Nucleus accumbens (tissue), 56 donors: Measurements from ENCODE around the gene MACROD2.

Experiments
- DNase-seq, 56 donors: peaks; one replicate each; lab custom pipeline; 2025; lab: John Stamatoyannopoulos, UW

Gene MACROD2

DNA sequence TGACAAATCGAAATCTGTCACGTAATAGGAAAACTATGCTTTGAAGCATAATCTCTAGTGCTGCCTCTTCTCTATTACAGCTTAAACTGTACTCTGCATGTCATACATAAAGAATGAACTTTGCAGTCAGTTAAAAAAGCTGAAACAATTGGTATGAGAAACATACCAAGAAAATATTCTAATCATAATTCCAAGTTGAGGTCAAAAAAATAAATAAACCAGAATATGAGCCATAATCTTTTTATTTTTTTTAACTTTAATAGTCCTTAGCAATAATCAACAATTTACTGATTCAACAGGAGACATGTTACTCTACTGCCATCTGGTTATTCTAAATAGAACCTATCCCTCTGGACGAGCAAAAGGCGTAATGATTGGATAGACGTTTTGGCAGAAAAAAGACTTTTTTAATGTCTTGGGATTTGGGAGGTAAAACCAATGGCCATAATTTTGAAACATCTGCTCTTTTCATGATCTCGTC lies 566.5 kb downstream of the MACROD2 start:
- no peak for DNase-seq

DNA sequence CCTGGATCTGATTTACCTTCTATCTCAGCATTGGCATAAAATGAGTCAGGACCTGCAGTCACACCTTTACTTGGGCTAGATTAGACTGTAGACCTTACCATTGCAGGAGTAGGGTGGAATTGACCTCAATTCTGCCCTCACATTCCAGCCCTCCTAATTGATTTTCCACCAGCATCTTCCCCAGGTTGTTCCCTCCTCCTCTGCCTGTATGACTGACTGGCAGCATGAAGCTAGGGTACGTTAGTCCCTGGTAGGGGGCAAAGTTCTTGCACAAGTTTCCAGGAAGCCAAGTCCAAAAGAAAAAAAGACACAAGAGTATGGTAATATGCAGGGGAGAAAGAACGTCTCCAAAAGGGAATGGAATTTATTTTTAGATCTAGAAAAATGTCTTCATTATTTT lies 567.7 kb downstream of the MACROD2 start:
- DNase-seq, result no peak

DNA sequence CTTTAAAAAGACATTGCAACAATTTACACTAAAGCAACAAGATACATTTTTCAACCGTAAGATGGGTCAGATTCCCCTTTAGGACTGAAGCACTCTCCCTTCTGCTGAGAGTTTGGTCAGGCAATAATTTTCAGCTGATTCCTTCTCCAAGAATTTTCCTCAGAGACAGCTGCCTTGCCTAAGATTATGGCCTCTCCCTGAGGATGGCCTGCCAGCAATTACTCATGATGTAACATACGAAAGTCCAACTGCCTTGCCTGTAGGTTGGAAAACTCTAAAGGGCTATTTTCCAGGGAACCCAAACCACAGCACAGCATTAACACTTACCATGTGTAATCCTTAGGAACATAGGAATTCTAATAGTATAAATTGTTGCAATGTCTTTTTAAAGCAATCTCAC lies 571.2 kb downstream of the MACROD2 start:
- no peak for DNase-seq

GRCh38 chr20:14568225-14568624 lies 572.9 kb downstream of the MACROD2 start:
- no peak for DNase-seq

GRCh38 chr20:14568701-14569100 lies 573.4 kb downstream of the MACROD2 start:
- no peak for DNase-seq

DNA sequence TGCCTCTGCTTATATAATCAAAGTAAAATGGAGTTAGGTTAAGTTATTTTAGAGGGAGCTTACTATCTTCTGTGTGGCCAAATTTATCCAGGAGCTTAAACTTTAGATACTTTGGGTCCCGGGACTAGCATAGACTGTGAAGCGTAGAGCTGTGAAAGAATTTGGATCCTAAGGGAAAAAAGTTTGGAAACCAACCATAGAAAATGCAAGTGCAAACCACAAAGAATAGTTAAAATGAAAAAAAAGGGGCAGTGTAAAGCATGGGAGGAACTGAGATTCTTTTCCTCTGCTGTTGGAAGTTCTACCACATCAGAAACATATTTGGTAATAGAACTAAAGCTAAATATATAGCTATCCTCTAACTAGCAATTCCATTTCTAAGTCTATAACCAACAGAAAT lies 574.3 kb downstream of the MACROD2 start:
- no peak for DNase-seq

DNA sequence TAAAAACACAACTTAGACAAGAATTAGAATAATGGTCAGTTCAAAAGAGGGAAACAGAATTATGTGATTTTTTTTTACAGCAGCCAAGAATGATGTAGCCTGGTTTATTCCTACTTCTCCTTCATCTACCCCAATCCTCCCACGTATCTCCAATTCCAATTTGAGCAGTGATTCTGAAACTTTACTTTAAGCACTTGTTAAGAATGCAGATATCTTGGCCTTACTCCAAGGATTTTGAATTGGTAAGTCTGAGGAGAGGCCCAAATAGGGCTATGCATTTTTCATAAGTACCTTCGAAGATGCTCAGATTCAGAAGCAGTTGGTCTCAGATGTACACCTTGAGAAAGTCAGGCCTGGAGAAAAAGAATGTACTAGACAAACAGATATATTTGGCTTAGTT lies 575.5 kb downstream of the MACROD2 start:
- DNase-seq, result no peak

- DNase-seq, result no peak
Measured at GRCh38 chr20:14573676-14574075, 578.4 kb downstream of the MACROD2 start.

DNA sequence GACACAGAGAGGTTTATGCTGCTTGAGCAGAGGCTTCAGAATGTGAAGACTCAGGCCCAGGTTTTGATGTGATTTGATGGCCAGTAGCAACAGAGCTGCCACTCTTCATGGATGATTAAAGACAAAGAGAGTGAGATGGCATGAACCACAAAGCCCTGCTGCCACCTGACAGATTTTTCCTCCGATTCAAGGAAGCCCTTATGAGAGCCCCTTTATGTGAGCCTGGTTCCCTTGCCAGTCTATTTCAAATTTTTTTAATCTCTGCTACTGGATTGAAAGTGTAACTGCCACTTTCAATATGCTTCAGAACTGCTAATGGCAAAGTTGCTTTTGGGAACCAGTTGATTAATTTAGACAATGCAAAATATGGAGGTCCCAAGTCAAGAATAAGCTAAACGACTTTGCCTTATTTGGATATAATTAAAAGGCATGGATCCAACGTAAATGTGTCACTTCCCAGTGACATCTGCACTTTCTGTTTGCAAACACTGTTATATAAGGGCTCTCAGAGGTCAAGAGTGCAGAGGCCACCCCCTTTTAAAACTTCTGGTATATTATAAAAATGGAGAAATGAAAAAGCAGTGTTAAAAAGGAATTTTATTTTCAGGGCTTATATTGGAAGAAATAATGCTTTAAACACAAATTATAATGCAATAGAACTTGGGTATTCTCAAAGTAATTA lies 581.0 kb downstream of the MACROD2 start:
- no peak for DNase-seq

GRCh38 chr20:14580418-14581074 lies 585.2 kb downstream of the MACROD2 start:
- no peak for DNase-seq

- DNase-seq, result no peak
Measured at GRCh38 chr20:14581731-14582130, 586.4 kb downstream of the MACROD2 start.

GRCh38 chr20:14582855-14583254 lies 587.5 kb downstream of the MACROD2 start:
- DNase-seq, result no peak

DNA sequence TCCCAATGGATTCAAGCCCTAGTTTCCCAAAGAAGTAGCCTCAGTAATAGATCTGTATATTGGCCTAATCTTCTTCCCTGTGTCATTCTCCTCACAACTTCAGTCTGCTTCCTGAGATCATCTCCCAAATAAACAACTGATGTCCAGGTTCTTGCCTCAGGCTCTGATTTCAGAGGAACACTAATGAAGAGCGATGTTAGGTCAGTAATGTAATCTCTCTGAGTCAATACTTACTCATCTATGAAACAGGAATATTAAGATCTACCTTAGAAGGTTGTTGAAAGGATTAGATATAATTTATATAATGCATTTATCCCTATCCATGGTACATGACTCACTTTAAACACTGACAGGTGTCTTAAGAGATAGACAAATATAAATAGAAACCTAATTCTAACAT lies 588.1 kb downstream of the MACROD2 start:
- no peak for DNase-seq

- DNase-seq, result no peak
Measured at GRCh38 chr20:14589383-14589782, 594.1 kb downstream of the MACROD2 start.

GRCh38 chr20:14595051-14595450 lies 599.7 kb downstream of the MACROD2 start:
- no peak for DNase-seq

DNA sequence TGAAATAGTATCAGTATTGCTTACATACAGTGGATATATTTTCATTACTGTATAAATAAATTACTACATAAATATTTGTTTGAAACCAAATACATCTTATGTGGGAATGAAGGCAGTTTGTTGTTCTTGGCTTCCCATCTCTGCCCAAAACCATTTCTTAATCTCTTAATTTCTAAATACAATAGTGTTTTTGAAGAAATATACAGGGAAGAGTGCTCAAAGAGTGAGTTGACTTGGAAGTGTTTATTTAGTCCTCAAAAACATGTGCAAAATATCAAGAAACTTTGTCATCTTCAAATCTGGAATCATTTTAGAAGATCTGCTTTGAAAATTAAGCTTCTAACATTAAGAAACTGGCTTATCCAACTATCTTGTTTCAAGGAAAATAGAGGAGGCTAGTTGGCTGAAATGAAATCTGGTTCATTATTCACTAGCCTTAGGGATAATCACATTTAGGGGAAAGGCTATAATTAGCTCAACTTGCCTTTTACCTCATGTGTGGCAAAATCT lies 601.9 kb downstream of the MACROD2 start:
- DNase-seq, result no peak

GRCh38 chr20:14599613-14600012 lies 604.3 kb downstream of the MACROD2 start:
- peak in 15 of 56 donors; percentile 3 to 55 (median 22) for DNase-seq

DNA sequence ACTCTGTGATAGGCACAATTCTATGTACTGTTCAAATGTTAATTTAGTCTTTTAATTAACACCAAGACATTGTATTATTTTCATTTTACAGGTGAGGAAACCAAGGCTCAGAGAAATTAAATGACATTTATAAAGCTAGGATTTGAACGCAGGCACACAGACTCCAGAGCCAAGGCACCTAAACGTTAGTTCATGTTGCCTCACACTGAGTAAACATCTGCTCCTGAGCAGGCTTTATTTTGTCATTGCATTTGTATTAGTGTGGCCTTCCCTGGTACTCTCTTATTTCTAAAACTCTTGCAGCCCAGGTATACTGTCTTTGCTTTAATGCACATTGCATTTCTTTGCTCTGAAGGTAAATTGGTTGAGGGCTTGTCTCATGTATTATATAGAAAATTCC lies 605.2 kb downstream of the MACROD2 start:
- no peak for DNase-seq

GRCh38 chr20:14604143-14604542 lies 608.8 kb downstream of the MACROD2 start:
- DNase-seq, result no peak

DNA sequence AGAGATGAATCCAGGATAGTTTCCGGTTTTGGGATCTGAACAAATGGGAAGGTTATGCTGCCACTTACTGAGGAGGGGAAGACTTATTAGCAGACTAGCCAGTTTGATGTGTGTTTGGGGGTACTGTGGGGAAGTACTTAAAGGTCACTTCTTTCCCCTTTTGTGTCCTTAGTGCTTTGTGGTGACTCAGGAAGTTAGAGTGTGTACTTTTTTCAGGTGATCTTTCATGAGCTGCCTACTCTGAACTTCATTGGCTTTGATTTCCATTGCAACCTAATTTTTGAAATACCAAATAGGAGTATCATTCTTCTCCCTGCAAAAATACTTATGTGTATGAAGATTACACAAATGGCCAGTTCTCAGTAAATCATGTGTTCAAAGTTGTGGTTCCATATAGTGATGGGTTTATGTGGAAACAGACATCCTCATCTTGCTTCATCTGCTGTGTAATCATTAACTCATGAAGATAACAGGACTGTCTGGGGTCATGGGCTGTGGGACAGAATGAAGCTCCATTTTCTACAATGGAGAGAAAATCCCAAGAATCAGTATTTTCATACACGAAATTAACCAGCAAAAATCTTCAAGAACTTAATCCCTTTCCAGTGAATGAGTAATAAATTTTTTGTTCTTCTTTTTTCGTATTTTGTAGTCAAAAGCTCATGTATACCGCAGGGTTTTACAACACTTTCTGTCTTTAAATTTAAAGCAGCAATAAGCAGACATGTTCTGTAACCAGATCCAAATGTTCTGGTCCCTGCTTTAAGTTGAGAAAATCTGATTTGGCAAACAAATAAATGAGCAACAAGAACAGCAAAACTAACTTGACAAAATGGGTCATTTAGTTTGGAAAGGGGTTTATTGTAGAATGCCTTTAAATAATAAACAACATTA lies 614.3 kb downstream of the MACROD2 start:
- no peak for DNase-seq

DNA sequence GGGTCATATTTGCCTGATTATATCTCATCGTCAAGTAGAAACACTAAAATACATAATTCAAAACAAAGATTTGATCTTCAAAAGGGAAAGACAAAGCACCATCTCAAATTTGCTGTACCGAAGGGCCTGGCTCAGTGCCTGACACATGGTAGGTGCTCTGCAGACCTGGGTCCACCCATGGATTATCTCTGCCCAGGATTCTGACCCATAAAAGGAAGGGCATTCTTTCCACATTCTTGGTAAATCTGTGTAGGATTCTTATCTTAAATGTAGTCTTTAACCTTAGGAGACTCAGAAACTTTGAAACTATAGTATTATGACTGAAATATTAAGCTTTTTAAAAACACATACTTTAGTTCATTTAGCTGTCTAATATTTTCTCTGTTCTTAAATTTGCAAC lies 616.2 kb downstream of the MACROD2 start:
- no peak for DNase-seq
